Smooth muscle cell (in vitro differentiated cells): ENCODE data around the gene L3MBTL4. TPM values are rescaled to one million over a fixed set of nuclear protein-coding genes. Genes with fewer than 3 reads are reported as not detected.

Experiments
- DNase-seq: peaks from one replicate; lab custom pipeline; 2025; ENCODE audit not compliant: unreplicated experiment; lab: John Stamatoyannopoulos, UW
- H2AFZ ChIP-seq: fragments of 200-600 bp; sonication (generic); 2 replicates; pipeline ENCODE4 v1.6.0; 2016; ENCODE audit warnings: antibody characterized with exemption, low read depth, mild to moderate bottlenecking
- H3F3A ChIP-seq: fragments of 200-600 bp; sonication (generic); 2 replicates; pipeline ENCODE4 v1.6.0; 2017; ENCODE audit warnings: antibody characterized with exemption, low read depth
- H3K27ac ChIP-seq: fragments of 200-600 bp; sonication (generic); 2 replicates; pipeline ENCODE4 v1.5.1; 2016; ENCODE audit warnings: low read depth, mild to moderate bottlenecking
- H3K27me3 ChIP-seq: fragments of 200-600 bp; sonication (generic); 2 replicates; pipeline ENCODE4 v1.6.1; 2016; ENCODE audit warnings: low read depth, mild to moderate bottlenecking
- H3K36me3 ChIP-seq: fragments of 200-600 bp; sonication (generic); 2 replicates; pipeline ENCODE4 v1.5.1; 2016; ENCODE audit warnings: low read depth
- H3K4me1 ChIP-seq: fragments of 200-600 bp; sonication (generic); 2 replicates; pipeline ENCODE4 v1.5.1; 2016; ENCODE audit warnings: low read depth
- H3K4me2 ChIP-seq: fragments of 200-600 bp; sonication (generic); 2 replicates; pipeline ENCODE4 v1.6.0; 2016; ENCODE audit warnings: mild to moderate bottlenecking
- H3K4me3 ChIP-seq: fragments of 200-600 bp; sonication (generic); 2 replicates; pipeline ENCODE4 v1.5.1; 2016; ENCODE audit warnings: mild to moderate bottlenecking
- H3K79me2 ChIP-seq: fragments of 200-600 bp; sonication (generic); 2 replicates; pipeline ENCODE4 v1.6.0; 2016; ENCODE audit warnings: low read depth, mild to moderate bottlenecking
- H3K9ac ChIP-seq: fragments of 200-600 bp; sonication (generic); 2 replicates; pipeline ENCODE4 v1.6.0; 2016; ENCODE audit warnings: low read depth
- H3K9me3 ChIP-seq: fragments of 200-600 bp; sonication (generic); replicated peaks from 2 replicates; pipeline ENCODE4 v1.5.1; 2016; ENCODE audit warnings: low read depth
- H4K20me1 ChIP-seq: fragments of 200-600 bp; sonication (generic); 2 replicates; pipeline ENCODE4 v1.6.0; 2016; ENCODE audit warnings: low read depth
- WGBS: methylation state at CpG from one replicate; pipeline ENCODE4 v1.1.7; 2016; ENCODE audit warnings: low lambda C conversion rate; 5-methylcytosine and 5-hydroxymethylcytosine counted together
- polyA plus RNA-seq: library from polyadenylated mRNA; unstranded; fragments of >200 nt; fragmentation: Nextera tagmentation; extraction: Ambion mirVana; gene quantifications from 2 replicates; pipeline ENCODE4 v1.2.1, GENCODE V29; 2016
- total RNA-seq: library from RNA; depleted of rRNA; stranded (reverse); fragments of >200 nt; gene quantifications from 2 replicates; pipeline ENCODE4 v1.2.3, GENCODE V29; 2014
- TF ChIP-seq, protein P1 (sequence below): fragments of 200-600 bp; sonication (generic); IDR thresholded peaks from 2 replicates; pipeline ENCODE4 v1.5.1; 2017; ENCODE audit warnings: borderline replicate concordance, mild to moderate bottlenecking, antibody characterized with exemption; ENCODE audit not compliant: insufficient read depth, poor library complexity, severe bottlenecking

L3MBTL4 gene
- total and polyA plus RNA-seq, 2 experiments from 2014 or later = 3.4 TPM; not detected in 1

GRCh38 chr18:6376433-6377229 is 38.1 kb downstream of the L3MBTL4 start:
- no peak for DNase-seq
- Histone ChIP-seq H3K9ac (no peak overlapping the region), H3K4me2 (no peak overlapping the region), H3K79me2 (no peaks in the 10 kb centered on the region), H3K4me1 (no peaks in the 10 kb centered on the region), H3K27ac (no peak overlapping the region), H3K27me3 (no peaks in the 10 kb centered on the region), H4K20me1 (no peaks in the 10 kb centered on the region), H2AFZ (no peak overlapping the region), H3K4me3 (no peak overlapping the region), H3F3A (no peaks in the 10 kb centered on the region), H3K9me3 (no peaks in the 10 kb centered on the region), H3K36me3 (no peaks in the 10 kb centered on the region)
- WGBS = 97% methylated on average over 6 of the region's 6 CpGs
- TF ChIP-seq, protein P1, sequence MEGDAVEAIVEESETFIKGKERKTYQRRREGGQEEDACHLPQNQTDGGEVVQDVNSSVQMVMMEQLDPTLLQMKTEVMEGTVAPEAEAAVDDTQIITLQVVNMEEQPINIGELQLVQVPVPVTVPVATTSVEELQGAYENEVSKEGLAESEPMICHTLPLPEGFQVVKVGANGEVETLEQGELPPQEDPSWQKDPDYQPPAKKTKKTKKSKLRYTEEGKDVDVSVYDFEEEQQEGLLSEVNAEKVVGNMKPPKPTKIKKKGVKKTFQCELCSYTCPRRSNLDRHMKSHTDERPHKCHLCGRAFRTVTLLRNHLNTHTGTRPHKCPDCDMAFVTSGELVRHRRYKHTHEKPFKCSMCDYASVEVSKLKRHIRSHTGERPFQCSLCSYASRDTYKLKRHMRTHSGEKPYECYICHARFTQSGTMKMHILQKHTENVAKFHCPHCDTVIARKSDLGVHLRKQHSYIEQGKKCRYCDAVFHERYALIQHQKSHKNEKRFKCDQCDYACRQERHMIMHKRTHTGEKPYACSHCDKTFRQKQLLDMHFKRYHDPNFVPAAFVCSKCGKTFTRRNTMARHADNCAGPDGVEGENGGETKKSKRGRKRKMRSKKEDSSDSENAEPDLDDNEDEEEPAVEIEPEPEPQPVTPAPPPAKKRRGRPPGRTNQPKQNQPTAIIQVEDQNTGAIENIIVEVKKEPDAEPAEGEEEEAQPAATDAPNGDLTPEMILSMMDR = no peak

GRCh38 chr18:6374935-6375529 is 39.7 kb downstream of the L3MBTL4 start:
- DNase-seq = no peak
- Histone ChIP-seq H4K20me1 (no peaks in the 10 kb centered on the region), H3K4me3 (no peak overlapping the region), H3K79me2 (no peaks in the 10 kb centered on the region), H2AFZ (no peak overlapping the region), H3K4me2 (no peak overlapping the region), H3K9ac (no peak overlapping the region), H3K27me3 (no peaks in the 10 kb centered on the region), H3F3A (no peaks in the 10 kb centered on the region), H3K36me3 (no peaks in the 10 kb centered on the region), H3K4me1 (no peaks in the 10 kb centered on the region), H3K27ac (no peak overlapping the region), H3K9me3 (no peaks in the 10 kb centered on the region)
- TF ChIP-seq, protein P1 = no peak
- WGBS = 91% methylated on average over 14 of the region's 14 CpGs

- Histone ChIP-seq H3K9me3 (no peaks in the 10 kb centered on the region), H3K4me2 (no peak overlapping the region), H4K20me1 (no peaks in the 10 kb centered on the region), H3K79me2 (no peaks in the 10 kb centered on the region), H3K9ac (no peak overlapping the region), H3K4me1 (no peaks in the 10 kb centered on the region), H3K4me3 (no peak overlapping the region), H3K36me3 (no peaks in the 10 kb centered on the region), H2AFZ (no peak overlapping the region), H3F3A (no peaks in the 10 kb centered on the region), H3K27ac (no peak overlapping the region), H3K27me3 (no peaks in the 10 kb centered on the region)
- no peak for DNase-seq
- TF ChIP-seq, protein P1 = no peak
- 75% methylated on average over 8 of the region's 8 CpGs for WGBS
These were observed 40.4 kb downstream of the L3MBTL4 start for GRCh38 chr18:6374340-6374739.
